ENCODE data around the gene PIEZO1.

PIEZO1 gene

DNA sequence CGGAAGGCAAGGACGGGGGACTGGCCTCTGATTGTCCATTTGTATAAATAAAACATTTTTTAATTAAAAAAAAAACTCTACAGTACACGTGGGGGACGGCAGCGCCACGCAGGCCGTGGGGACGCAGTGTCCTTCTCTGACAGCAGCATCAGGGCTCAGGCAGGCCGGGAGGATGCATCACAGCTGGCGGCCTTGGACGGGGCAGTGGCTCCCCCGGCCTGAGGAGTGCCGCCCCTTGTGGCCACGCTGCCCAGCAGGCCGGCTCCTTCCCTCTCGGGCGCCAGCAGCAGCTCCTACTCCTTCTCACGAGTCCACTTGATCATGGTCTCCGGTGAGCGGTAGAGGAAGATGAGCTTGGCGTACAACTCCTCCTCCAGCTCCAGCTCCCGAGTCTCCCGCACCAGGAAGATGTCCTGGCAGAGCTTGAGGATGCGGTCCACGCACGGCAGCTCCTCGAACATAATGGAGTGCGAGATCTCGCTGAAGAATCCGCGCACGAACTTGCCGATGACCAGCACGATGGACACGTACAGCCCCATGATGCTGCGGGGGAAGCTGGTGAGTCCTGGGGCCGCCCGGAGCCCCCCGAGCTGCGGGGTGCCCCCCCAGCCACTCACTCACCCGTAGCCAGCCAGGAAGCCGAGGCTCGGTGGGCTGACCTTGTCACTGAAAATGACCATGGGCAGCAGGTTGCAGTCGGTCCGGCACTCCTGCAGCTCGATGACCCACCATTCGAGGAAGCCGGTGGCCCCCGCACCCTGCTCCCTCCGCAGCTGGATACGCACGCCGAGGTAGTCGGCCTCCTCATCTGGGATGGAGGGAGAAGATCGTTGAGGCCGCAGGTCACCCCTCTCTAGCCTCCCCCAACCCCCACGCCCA lies 69.5 kb downstream of the PIEZO1 start:
- no peak for DNase-seq

DNA sequence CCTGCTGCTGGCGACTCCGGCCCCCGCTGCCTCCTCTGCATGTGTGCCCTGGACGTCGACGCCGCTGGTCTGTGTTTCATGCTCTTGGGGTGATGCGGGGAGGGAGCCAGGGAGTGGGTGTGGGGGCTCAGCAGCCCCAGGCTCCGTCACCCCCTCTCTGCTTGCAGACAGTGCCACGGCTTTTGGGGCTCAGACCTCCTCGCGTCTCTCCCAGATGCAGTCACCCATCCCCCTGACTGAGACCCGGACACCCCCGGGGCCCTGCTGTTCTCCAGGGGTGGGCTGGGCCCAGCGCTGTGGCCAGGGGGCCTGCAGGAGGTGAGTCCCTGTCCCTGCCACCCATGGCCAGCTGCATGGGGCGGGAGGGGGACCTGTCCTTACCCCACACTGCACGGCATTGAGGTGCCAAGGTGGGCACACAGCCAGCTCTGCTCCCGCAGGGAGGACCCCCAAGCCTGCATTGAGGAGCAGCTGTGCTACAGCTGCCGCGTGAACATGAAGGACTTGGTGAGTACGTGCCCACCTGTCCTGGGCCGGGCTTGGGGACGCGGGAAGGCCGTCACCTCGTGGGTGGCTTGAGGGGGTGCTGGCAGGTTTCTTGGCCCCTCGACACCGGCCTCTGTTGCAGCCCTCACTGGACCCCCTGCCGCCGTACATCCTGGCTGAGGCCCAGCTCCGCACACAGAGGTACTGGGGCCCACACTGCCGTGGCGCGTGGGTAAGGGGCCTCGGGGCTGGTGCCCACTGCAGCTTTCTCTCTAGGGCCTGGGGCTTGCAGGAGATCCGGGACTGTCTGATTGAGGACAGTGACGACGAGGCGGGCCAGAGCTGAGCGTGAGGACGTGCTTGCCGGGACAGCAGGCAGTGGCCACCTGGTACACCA lies 70.4 kb downstream of the PIEZO1 start:
- no peak for DNase-seq

DNA sequence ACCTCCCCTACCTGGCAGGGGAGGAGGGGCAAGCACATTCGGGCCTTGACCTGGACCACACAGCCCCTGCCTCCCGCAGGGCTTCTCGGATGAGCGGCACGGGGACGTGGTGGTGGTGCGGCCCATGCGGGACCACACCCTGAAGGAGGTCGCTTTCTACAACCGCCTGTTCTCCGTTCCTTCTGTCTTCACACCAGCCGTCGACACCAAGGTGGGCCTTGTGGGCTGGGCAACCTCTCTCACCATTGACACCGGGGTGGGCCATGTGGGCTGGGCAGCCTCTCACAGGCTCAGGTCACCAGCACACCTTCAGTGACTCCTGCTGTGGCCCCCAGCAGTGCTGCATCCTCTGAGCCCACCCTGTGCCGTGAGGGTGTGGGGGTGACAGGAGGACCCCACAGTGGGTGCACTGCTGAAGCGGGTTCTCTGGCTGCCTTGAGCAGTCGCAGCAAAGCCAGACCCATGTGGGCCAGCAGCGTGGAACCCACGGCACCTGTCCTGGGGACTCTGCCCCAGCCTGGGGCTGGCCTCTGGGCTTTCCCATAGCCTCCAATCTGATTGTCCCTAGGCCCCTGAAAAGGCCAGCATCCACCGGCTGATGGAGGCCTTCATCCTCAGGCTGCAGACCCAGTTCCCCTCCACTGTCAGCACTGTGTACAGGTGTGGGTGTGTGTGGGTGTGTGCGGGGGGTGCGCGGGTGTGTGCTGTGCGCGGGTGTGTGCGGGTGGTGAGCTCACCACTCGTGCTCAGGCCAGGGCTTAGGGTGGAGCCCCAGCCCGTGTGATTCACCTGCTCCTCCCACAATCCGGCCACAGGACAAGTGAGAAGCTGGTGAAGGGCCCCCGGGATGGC lies 71.2 kb downstream of the PIEZO1 start:
- no peak for DNase-seq

DNA sequence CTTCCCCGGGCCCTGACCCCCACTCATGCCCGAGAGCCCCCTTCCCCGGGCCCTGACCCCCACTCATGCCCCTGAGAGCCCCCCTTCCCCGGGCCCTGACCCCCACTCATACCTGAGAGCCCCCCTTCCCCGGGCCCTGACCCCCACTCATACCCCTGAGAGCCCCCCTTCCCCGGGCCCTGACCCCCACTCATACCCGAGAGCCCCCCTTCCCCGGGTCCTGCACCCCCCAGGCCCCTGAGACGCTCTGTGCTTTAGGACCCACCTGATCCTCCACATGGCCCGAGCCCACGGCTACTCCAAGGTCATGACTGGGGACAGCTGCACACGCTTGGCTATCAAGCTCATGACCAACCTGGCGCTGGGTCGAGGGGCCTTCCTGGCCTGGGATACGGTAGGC lies 72.0 kb downstream of the PIEZO1 start:
- no peak for DNase-seq

DNA sequence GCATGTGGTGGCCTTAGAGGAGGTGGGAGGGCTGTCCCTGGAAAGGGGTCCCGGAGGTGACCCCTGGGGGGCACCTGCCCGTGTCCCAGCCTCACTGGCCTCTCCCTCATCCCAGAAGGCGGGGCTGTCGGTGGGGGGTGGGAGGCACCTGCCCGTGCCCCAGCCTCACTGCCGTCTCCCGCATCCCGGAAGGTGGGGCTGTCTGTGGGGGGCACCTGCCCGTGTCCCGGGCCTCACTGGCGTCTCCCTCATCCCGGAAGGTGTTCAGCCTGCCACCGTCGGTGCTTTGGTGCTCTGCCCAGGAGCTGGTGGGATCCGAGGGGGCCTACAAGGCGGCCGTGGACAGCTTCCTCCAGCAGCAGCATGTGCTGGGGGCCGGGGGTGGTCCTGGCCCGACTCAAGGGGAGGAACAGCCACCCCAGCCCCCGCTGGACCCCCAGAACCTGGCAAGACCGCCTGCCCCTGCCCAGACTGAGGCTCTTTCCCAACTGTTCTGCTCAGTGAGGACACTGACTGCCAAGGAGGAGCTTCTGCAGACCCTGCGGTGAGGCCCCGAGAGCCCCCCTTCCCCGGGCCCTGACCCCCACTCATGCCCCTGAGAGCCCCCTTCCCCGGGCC lies 72.5 kb downstream of the PIEZO1 start:
- DNase-seq = no peak

DNA sequence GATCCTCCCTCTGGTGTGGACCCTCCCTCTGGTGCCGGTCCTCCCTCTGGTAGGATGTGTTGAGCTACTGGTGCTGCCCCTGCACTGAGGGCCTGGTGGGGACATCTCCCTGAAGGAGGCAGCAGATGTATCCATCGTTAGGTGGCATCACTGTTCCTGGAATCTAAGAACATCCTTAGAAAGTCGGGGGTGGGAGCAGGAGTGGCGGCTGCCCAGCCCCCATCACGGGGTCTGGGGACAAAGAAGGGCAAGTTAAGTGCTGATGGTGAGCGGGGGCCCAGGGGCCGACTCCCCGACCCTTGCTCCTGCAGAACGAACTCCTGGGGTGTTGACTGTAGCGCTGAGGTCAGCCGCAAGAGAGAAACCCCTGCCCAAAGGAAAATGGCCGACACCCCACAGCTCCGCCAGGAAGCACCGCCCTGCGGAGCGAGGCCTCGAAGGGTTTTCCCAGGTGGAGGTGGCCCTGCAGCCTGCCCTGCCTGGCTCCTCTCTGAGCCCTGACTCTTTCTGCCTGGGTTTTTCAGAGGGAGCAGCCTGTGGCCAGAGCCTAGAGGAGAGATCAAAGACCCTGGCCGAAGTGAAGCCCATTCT lies 73.2 kb downstream of the PIEZO1 start:
- DNase-seq = no peak

DNA sequence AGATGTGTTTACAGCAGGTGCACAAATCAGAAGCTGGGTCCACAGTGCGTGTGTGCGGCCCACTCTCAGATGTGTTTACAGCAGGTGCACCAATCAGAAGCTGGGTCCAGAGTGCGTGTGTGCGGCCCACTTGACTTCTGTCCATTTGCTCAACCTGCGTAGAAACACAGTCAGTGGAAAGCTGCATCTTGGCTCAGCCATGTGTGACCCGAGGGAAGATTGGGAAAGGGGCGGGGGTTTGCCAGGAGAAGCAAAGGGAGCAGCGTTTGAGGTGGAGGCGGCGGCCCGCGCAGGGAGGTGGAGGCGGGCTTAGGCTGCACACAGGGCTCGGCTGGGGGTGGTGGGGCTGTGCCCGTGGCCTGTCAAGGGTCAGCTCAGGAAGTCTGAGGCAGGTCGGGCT lies 74.5 kb downstream of the PIEZO1 start:
- no peak for DNase-seq

DNA sequence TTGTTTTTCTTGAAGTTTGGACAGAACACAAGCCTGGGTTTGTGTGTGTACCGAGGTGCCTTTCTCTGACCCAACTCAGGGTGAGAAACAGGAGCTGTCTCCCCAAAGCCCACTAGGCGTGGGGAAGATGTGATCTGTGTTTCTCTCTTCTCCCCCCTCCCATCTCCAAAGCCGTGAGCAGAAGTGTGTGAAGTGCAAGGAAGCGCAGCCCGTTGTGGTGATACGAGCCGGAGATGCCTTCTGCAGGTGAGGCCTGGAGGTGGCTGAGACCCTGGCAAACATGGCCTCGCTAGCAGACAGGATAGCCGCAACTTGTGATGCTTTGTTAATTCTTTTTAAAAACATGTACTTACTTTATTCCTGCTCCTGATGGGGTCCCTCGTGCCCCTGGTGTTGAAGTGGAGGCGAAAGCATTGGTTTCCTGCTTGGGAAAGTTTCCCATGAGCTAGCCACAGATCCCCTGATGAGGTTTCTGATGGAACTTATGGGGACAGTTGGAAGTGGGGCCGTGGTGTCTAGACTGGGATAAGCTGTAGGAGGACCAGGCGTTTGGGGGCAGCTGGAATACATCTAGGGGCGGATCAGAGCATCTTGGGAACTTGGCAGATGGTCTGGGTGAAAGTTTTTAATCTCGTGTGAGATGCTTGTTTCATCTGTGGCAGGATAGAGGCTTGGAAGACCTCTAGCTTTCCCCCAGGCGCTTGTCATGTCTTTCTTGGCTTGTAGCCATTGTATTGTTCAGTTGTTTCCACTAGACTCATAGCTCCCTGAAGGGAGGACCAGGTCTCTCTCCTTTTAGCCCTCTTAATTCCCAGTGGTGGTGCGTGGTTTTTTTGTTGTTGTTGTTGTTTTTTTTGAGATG lies 77.8 kb downstream of the PIEZO1 start:
- DNase-seq = no peak

DNA sequence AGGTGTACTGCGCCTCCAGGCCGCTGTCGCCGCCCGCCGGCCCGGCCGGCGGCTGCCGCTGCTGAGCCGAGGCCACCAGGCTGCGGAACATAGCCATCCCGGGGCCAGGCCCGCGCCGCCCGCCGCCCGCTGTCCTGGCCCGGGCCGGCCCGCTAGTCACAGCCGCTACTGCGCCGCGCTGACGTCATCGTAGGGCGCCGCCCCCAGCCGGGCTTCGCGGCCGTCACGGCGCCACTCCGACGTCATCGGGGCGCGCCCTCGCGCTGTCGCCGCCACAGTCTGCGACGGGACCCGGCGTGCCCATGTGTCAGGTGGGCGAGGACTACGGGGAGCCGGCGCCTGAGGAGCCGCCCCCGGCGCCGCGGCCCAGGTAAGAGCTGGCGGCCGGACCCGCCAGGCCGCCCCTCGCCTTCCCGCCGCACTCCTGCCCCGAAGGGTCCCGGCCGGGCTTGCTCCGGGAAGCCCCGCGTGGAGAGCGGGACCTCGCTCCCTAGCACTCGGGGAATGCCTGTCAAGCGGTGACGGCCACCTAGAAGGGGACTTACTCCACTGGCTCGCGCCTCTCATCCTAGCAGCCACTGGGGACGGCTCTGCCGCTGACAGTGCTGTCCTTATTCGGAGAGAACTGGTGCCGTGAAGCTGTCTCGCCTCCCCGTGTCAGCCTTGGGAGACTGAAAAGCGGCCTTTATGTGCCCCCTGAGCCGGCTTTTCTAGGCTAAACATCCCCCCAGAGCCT lies 78.6 kb downstream of the PIEZO1 start, which contains the start of the genes CTU2 and RNF166:
CTU2 (plus strand) TSS at position 275 of the 736 bp plus-strand sequence; CDS start at position 303, 28 bp downstream.
RNF166 (minus strand) TSS at position 180 of the 736 bp plus-strand sequence; CDS start at position 97, 83 bp downstream.
- DNase-seq = peak; percentile 99

DNA sequence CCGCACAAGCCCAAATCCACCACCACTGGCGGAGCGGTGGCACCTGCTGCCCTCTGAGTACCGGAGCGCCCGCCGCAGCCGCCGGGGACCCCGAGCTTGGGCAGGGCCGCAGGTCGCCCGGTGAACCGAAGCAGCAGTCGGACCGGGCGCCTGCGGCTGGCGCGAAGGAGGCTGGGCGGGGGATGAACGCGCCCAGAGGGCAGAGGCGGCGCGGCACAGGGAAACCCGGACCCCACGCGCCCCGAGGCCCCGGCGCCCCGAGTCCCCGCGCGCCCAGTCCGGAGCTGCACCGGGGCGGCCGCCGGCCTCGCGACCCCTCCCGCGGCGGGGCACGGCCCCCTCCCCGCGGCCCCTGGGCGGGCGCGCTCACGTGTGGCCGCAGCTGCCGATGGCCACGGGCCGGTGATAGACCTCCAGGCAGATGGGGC lies 79.2 kb downstream of the PIEZO1 start:
- DNase-seq = no peak

DNA sequence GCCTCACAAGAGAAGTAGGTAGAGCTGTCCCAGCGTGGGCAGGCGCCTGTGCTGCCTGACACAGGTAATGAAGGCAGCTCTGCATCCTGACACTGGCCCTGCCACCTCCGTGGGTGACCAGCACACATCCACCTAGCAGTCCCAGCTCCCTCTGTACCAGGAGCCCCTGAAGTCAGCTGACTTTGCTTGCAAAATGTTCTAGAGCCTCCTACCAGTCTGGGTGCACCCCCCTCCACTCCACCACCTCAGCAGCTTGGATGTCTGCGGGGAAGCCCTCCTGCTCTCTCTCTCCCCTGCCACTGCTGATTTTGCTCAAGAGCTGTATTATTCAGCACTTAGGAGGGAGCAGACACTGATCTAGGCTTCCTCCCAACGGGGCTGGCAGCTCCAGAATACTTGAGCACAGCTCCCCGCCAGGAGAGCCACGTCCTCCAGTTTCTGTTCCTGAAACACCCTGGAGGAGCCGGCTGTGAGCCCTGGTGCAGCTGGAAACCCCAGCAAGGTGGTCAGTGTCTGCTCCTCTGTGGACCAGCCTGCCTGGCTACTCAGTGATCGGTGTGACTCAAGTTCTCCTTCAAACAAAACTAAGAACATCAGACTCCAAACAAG lies 79.8 kb downstream of the PIEZO1 start:
- no peak for DNase-seq

DNA sequence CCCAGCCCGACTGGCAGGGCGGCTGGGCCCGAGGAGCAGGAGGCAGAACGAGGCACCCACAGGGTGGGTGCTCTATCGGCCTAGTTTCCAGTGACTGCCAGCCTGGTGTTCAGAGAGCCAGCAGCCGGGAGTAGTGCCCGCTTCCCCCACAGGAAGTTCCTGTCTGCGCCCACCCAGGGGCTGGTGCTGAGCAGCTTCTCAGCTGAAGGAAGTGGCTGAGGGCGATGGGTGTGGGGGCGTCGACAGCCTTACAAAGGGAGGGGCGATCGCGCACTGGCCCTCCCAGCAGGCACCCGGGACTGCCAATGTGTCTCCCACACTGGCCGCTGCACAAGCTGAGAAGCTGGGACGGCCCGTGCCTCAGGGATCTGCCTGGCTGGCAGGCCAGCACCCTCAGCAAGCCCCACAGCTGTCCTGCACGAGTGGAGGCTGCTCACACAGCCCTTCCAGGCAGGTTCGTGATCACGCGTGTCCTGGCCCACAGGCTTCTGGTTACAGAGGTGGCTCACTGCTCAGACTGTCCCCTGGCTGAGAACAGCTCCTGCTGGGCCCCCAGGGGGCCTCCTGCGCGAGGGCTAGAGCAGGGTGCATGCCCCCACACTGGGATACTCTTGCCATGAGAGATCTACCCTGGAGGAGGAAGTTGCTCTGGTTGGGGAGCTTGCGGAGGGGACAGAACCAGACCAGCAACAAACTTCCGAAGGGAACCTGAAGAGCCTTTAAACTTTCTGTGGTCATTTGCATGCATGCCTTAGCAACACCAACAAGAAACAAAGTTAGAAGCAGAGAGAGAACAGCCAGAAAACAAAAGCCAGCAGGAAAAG lies 81.3 kb downstream of the PIEZO1 start:
- DNase-seq = peak; percentile 87

DNA sequence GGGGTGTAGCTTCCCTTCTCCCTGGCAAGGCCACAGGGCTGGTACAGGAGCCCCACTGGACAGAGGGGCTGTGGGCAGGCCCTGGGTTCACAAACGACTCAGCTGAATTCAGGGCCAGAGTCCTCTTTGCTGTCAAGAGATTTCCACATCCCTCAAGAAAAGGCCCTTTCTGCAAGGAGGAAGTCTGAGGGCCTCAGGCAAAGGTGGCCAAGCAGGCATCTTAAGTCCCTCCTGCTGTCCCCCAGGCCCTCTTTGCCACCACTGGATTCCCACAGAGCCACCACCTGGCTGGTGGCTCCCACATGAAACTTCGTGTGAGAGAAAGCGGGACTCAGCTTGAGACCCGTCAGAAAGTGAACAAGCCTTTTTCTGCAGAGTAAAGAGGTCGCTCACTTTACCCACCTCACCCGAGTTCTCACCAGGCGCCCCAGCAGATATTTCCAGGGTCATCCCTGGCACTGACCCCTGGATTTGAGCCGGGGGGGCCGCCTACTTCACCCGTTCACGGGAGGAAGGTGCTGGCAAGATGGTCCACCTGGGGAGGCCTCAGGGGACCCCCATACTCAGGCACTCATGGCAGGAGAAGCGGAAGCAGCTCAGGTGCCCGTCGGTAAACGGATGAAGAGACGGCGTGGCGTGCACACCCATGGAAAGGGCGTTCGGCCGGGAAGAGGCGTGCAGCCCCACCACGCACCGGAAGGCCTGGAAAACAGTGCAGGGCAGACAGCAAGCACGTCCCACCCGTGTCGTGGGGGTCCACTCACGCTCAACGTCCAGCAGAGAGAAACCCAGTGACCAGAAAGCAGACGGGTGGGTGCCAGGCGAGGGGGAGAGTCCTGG lies 82.4 kb downstream of the PIEZO1 start:
- no peak for DNase-seq

DNA sequence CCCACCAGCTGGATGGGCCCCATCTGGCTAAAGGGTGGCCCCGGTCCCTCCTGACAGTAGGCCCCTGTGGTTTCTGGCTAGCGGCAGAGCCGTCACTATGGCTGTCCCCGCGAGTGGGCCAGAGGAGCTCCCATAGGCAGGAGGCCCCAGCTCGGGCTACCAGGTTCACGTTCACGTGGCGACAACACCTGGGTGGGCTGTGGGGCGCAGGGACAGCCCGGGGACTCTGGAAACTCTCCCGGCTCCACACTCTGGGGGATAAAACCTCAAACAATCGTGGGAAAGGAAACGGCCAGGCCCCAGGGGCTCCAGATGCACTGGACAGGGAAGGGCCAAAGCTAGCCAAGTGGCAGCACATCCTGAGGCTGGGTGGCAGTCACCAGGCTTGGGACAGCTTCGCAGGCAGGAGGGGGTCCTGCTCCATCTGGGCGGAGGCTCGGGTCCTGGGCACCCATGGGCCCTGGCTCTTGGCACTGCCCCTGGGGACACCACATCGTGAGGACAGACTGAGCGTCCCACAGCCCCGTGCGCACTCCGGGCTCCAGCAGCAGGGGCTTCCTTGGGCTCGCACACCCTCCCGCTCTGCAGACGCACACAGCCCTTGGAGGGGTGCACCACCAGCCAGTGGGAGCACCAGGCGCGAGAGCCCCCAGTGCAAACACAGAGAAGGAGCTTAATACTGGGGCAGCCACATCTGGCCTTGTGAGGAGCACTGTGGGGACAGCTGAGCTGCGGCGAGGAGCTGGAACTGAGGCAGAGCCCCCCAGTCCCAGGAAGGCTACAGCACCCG lies 83.2 kb downstream of the PIEZO1 start:
- DNase-seq = peak; percentile 72

DNA sequence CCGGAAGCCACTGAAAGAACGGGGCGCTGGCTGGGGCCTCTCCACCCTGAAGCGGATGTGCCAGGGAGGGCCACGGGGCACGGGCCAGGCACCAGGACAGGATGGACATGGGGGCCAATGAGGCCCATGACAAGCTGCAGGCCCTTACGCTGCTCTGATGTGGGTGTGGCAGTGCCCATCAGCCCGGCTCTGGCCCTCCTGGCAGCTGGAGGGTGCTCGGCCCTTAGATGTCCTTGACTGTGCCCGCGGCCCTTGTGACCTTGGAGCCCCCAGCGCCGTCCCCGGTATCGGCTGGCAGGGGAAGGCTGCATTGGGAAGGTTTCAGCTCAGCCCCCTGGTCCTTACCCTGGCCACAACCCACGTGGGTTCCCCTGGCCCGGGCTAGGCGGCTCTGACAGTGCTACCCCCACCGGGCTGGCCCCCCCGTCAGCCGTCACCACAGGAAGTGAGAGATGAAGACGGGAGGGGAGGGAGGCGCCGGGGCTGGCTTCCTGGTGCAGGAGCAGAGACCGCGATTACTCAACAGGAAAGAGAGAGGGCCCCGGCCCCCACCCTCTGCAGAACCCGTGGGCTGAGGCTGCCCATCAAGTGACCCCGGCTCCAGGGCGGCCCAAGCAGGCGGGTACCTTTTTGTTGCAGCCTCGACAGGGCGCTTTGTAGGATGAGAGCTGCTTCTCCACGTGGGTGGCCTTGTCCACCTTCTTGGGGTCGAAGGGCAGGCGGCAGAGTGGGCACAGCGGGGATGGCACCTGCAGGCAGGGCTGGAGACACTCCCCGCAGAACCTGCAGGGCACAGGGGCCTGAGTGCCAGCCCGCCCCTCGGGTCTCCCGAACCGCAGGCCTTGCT lies 84.2 kb downstream of the PIEZO1 start:
- DNase-seq = peak; percentile 94

DNA sequence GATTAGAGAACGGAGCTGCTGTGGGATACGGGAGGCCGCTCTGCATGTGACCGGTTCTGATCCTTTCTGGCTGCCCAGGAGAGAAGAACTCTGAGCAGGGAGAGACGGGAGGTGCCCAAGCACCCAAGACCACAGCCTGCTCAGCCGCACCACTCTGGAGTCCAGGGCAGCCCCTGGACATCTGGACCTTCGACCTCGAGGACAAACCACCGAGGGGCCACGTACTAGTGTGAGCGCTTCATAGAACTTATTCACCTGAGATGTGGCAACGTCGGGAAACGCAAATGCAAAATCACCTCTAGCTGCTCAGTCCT lies 84.7 kb downstream of the PIEZO1 start:
- no peak for DNase-seq
